Measurements from ENCODE around the gene UROS. TPM values are rescaled to one million over a fixed set of nuclear protein-coding genes. Genes with fewer than 3 reads are reported as not detected.

UROS gene
- total and polyA plus RNA-seq, 10 of the 15 experiments (the other 5 are each of a cell fraction or from before 2014, with no cell fraction given) = 4.3 to 112 (median 64.5) TPM

GRCh38 chr10:125852487-125852886 is 29.4 kb upstream of the UROS start:
- TF ChIP-seq ZNF274 (IDR thresholded peaks at IDR 0.05; ENCODE audit: insufficient read depth, insufficient read length) (no peak), RB1 (IDR thresholded peaks at IDR 0.05; ENCODE audit: borderline replicate concordance) (no peak), ZBTB4 (CRISPR knock-in tag; IDR thresholded peaks at IDR 0.05) (no peak), CHD2 (IDR thresholded peaks at IDR 0.05; ENCODE audit: borderline replicate concordance, low read depth, low read length) (no peak), HDAC6 (IDR thresholded peaks at IDR 0.05; ENCODE audit: unreplicated experiment) (no peak), MLLT1 (IDR thresholded peaks at IDR 0.05) (no peak), MTA3 (IDR thresholded peaks at IDR 0.05; ENCODE audit: borderline replicate concordance, low read length) (no peak), IKZF1 (conservative IDR thresholded peaks at IDR 0.05) (no peak), TCF3 (IDR thresholded peaks at IDR 0.05; ENCODE audit: borderline replicate concordance, insufficient read depth, low read depth, low read length) (no peak), BCL11A (IDR thresholded peaks at IDR 0.05; ENCODE audit: low read depth, low read length) (no peak), SKIL (IDR thresholded peaks at IDR 0.05; ENCODE audit: low read depth, poor library complexity, severe bottlenecking) (no peak)
- SMC1A ChIA-PET (ENCODE audit: uncharacterized antibody, unreplicated experiment) = no interaction called here
- no peak for DNase-seq (ENCODE audit: low read depth, low spot score)
- H2AFZ ChIP-seq (ENCODE audit: control insufficient read depth, low read depth, low read length) = no peak overlapping the region
- CTCF ChIA-PET = no interaction called here
- no peaks in the 10 kb centered on the region for H4K20me1 ChIP-seq (ENCODE audit: control insufficient read depth, insufficient read depth)
- H3K27me3 ChIP-seq (replicated peaks in 1 of 2; ENCODE audit: control insufficient read depth in 2 of 2, insufficient read depth in 2 of 2, low read length in 1 of 2) = no peaks in the 10 kb centered on the region
- H3K9me3 ChIP-seq (replicated peaks; ENCODE audit: control insufficient read depth, insufficient read depth, low read length) = no peaks in the 10 kb centered on the region
- intact Hi-C loops (cut with micrococcal nuclease; ENCODE audit: unreplicated experiment) (no loop called here), in situ Hi-C loops (cut with MboI) (no loop called here)
- no peak overlapping the region for H3K27ac ChIP-seq (ENCODE audit: control insufficient read depth, insufficient read depth)
- FAIRE-seq = no peak
- H3K4me2 ChIP-seq (ENCODE audit: control insufficient read depth, insufficient read depth) = no peak overlapping the region
- no peaks in the 10 kb centered on the region for H3K79me2 ChIP-seq (ENCODE audit: control insufficient read depth, insufficient read depth, low read length)
- RAD21 ChIA-PET (ENCODE audit: unreplicated experiment) = no interaction called here
- BruUV-seq (replicated peaks) = no TSS peak
- H3K36me3 ChIP-seq (ENCODE audit: control insufficient read depth in 2 of 2, insufficient read depth in 2 of 2, low read length in 1 of 2) = no peaks in the 10 kb centered on the region; a peak in 1 of 4 replicates
- H3K4me1 ChIP-seq (ENCODE audit: control insufficient read depth, insufficient read depth, low read length) = no peaks in the 10 kb centered on the region
- H3K9ac ChIP-seq (ENCODE audit: control insufficient read depth, insufficient read depth, low read length) = no peak overlapping the region
- no peak overlapping the region for H3K4me3 ChIP-seq
- ATAC-seq = no peak
- POLR2A ChIA-PET = no interaction called here
- 98% methylated on average over 7 of the region's 7 CpGs for WGBS (ENCODE audit: insufficient coverage, insufficient replicate concordance, low lambda C conversion rate, missing lambda C conversion rate)

Data from GM12878 (cell line).